IMR-90 (cell line): Measurements from ENCODE around the gene PRKCH. TPM values are rescaled to one million over a fixed set of nuclear protein-coding genes. Genes with fewer than 3 reads are reported as not detected.

ENCODE experiments used
- ATAC-seq: fragments of 200-7000 bp; cut with Tn5 transposase; 2 replicates; pipeline ENCODE4 v1.9.1; 2020; ENCODE audit warnings: low read depth, mild to moderate bottlenecking, moderate library complexity
- BruUV-seq: library from RNA; stranded (reverse); fragments of 400-500 nt; replicated peaks from 2 replicates; lab custom pipeline; 2021; lab: Mats Ljungman, UMichigan
- CTCF ChIA-PET: fragments of 300-600 bp; formaldehyde crosslinking; extraction: SDS; loops from one replicate; lab custom pipeline; 2021; ENCODE audit warnings: antibody characterized with exemption; lab: Yijun Ruan, JAX
- POLR2A ChIA-PET: fragments of 300-600 bp; sonication (Branson Sonifier 250); formaldehyde crosslinking; loops from one replicate; lab custom pipeline; 2022; ENCODE audit warnings: antibody characterized with exemption; ENCODE audit not compliant: unreplicated experiment; lab: Charles Lee
- DNase-seq: peaks from one replicate; pipeline ENCODE4 v3.0.0; 2013
- H2AFZ ChIP-seq: replicated peaks from 2 replicates; pipeline ENCODE3; 2013; ENCODE audit warnings: low read length, mild to moderate bottlenecking; ENCODE audit not compliant: poor library complexity
- H2AK5ac ChIP-seq: 2 replicates; pipeline ENCODE4 v1.6.1; 2013; ENCODE audit warnings: low read depth, low read length, inconsistent platforms
- H2AK9ac ChIP-seq: replicated peaks from 2 replicates; pipeline ENCODE3; 2013; ENCODE audit warnings: mild to moderate bottlenecking, low read depth, low read length, moderate library complexity; ENCODE audit not compliant: poor library complexity
- H2BK120ac ChIP-seq: 2 replicates; pipeline ENCODE4 v1.6.1; 2013; ENCODE audit warnings: low read depth, low read length, inconsistent platforms
- H2BK15ac ChIP-seq: 3 replicates; pipeline ENCODE4 v1.6.1; 2013; ENCODE audit warnings: low read depth, low read length, inconsistent platforms
- H2BK20ac ChIP-seq: 2 replicates; pipeline ENCODE4 v1.6.1; 2013; ENCODE audit warnings: low read depth, mild to moderate bottlenecking, inconsistent platforms, low read length, moderate library complexity
- H2BK5ac ChIP-seq: 2 replicates; pipeline ENCODE4 v1.6.1; 2013; ENCODE audit warnings: mild to moderate bottlenecking, low read depth, low read length, inconsistent platforms; ENCODE audit not compliant: poor library complexity, severe bottlenecking
- H3K14ac ChIP-seq: replicated peaks from 2 replicates; pipeline ENCODE4 v1.6.1; 2013; ENCODE audit warnings: low read depth, low read length, inconsistent platforms
- H3K18ac ChIP-seq: 2 replicates; pipeline ENCODE4 v1.6.1; 2013; ENCODE audit warnings: low read depth, low read length, control low read depth
- H3K23ac ChIP-seq: 2 replicates; pipeline ENCODE4 v1.6.1; 2013; ENCODE audit warnings: low read depth, low read length, inconsistent platforms
- H3K27ac ChIP-seq: 2 replicates; pipeline ENCODE4 v1.5.1; 2013; ENCODE audit warnings: mild to moderate bottlenecking, control low read depth, low read length; ENCODE audit not compliant: insufficient read depth
- H3K27me3 ChIP-seq: 2 replicates; pipeline ENCODE4 v1.6.1; 2013; ENCODE audit warnings: low read length; ENCODE audit not compliant: control insufficient read depth, insufficient read depth
- H3K36me3 ChIP-seq: 2 replicates; pipeline ENCODE4 v1.6.1; 2013; ENCODE audit warnings: low read length, mixed read lengths; ENCODE audit not compliant: control insufficient read depth, insufficient read depth
- H3K4ac ChIP-seq: 2 replicates; pipeline ENCODE4 v1.6.1; 2013; ENCODE audit warnings: low read depth, low read length, inconsistent platforms
- H3K4me1 ChIP-seq: 2 replicates; pipeline ENCODE4 v1.6.1; 2013; ENCODE audit warnings: low read length, mixed read lengths; ENCODE audit not compliant: control insufficient read depth, insufficient read depth
- H3K4me2 ChIP-seq: 2 replicates; pipeline ENCODE4 v1.6.1; 2013; ENCODE audit warnings: low read depth, mild to moderate bottlenecking, control low read depth, low read length, moderate library complexity
- H3K4me3 ChIP-seq: 2 replicates; pipeline ENCODE4 v1.5.1; 2013; ENCODE audit warnings: low read depth, mild to moderate bottlenecking, control low read depth, low read length, moderate library complexity; ENCODE audit not compliant: insufficient read depth
- H3K56ac ChIP-seq: 2 replicates; pipeline ENCODE4 v1.6.1; 2013; ENCODE audit warnings: low read length, inconsistent platforms; ENCODE audit not compliant: insufficient read depth; ENCODE audit errors: extremely low read depth
- H3K79me1 ChIP-seq, 2 experiments: 2 replicates each; pipeline ENCODE4 v1.6.1; 2013; ENCODE audit warnings: low read length in 2 of 2, inconsistent platforms in 1 of 2, low read depth in 1 of 2
- H3K9ac ChIP-seq: 2 replicates; pipeline ENCODE4 v1.6.1; 2013; ENCODE audit warnings: low read depth, low read length, control low read depth
- H3K9me1 ChIP-seq: 2 replicates; pipeline ENCODE4 v1.6.1; 2013; ENCODE audit warnings: low read length, inconsistent platforms; ENCODE audit not compliant: insufficient read depth
- H3K9me3 ChIP-seq: 2 replicates; pipeline ENCODE4 v1.6.1; 2013; ENCODE audit warnings: low read length; ENCODE audit not compliant: control insufficient read depth, insufficient read depth
- H4K20me1 ChIP-seq: 2 replicates; pipeline ENCODE4 v1.6.1; 2013; ENCODE audit warnings: low read length, inconsistent platforms; ENCODE audit not compliant: insufficient read depth
- H4K5ac ChIP-seq: 2 replicates; pipeline ENCODE4 v1.6.1; 2013; ENCODE audit warnings: mild to moderate bottlenecking, low read depth, low read length, control low read depth
- H4K8ac ChIP-seq, 2 experiments: 2 replicates each; pipeline ENCODE4 v1.6.1; 2013; ENCODE audit warnings: low read depth in 2 of 2, low read length in 2 of 2, control low read depth in 1 of 2, inconsistent platforms in 1 of 2
- H4K91ac ChIP-seq: 2 replicates; pipeline ENCODE4 v1.6.1; 2013; ENCODE audit warnings: low read depth, low read length, inconsistent platforms; ENCODE audit not compliant: insufficient read depth
- BHLHE40 ChIP-seq: fragments of 150-350 bp; IDR thresholded peaks from 2 replicates; pipeline ENCODE4 v1.6.1; 2016; ENCODE audit warnings: mild to moderate bottlenecking, low read depth, low read length
- CTCF ChIP-seq: conservative IDR thresholded peaks from 2 replicates; pipeline ENCODE4 v1.5.1; 2012; ENCODE audit warnings: mild to moderate bottlenecking, low read depth, low read length, improper control_type of control experiment
- FOS ChIP-seq: fragments of 150-350 bp; IDR thresholded peaks from 2 replicates; pipeline ENCODE4 v1.6.1; 2016; ENCODE audit warnings: low read depth, low read length
- MAFK ChIP-seq: IDR thresholded peaks from 2 replicates; pipeline ENCODE4 v1.6.1; 2012; ENCODE audit warnings: low read depth, low read length, improper control_type of control experiment
- MAZ ChIP-seq: IDR thresholded peaks from 2 replicates; pipeline ENCODE4 v1.6.1; 2012; ENCODE audit warnings: low read depth, mild to moderate bottlenecking, low read length, improper control_type of control experiment, moderate library complexity, borderline replicate concordance
- MXI1 ChIP-seq: IDR thresholded peaks from 2 replicates; pipeline ENCODE4 v1.6.1; 2012; ENCODE audit warnings: low read depth, mild to moderate bottlenecking, low read length, moderate library complexity, borderline replicate concordance
- POLR2A ChIP-seq: IDR thresholded peaks from 2 replicates; pipeline ENCODE4 v1.6.1; 2012; ENCODE audit warnings: mild to moderate bottlenecking, low read depth, low read length
- RCOR1 ChIP-seq: IDR thresholded peaks from 2 replicates; pipeline ENCODE4 v1.6.1; 2012; ENCODE audit warnings: mild to moderate bottlenecking, low read length, improper control_type of control experiment; ENCODE audit not compliant: insufficient replicate concordance
- RFX5 ChIP-seq: IDR thresholded peaks from 2 replicates; pipeline ENCODE4 v1.8.0; 2012; ENCODE audit warnings: low read depth, mild to moderate bottlenecking, low read length, moderate library complexity
- USF2 ChIP-seq: fragments of 150-350 bp; IDR thresholded peaks from 2 replicates; pipeline ENCODE4 v1.6.1; 2017; ENCODE audit warnings: mild to moderate bottlenecking, antibody characterized with exemption, low read length, low read depth
- WGBS, 2 experiments: methylation state at CpG; one replicate each; pipeline versions ENCODE4 v1.1.5 to v1.1.7; 2013; ENCODE audit warnings: missing lambda C conversion rate in 2 of 2; ENCODE audit not compliant: insufficient read length in 1 of 2; ENCODE audit errors: extremely low coverage in 2 of 2; 5-methylcytosine and 5-hydroxymethylcytosine counted together
- dilution Hi-C: fragments of 300-500 bp; cut with HindIII; formaldehyde crosslinking; loops from one replicate; pipeline ENCODE4 v1.14.3; 2018; ENCODE audit warnings: low sequenced_read_pairs; ENCODE audit not compliant: unreplicated experiment
- in situ Hi-C: fragments of 300-500 bp; cut with MboI; formaldehyde crosslinking; loops from 3 replicates; pipeline ENCODE4 v1.14.3; 2019; ENCODE audit warnings: low sequenced_read_pairs, inconsistent platforms, mixed read lengths
- intact Hi-C: fragments of 100-400 bp; cut with micrococcal nuclease; formaldehyde crosslinking; loops from 2 replicates; pipeline ENCODE4 v1.10.0; 2022
- polyA plus RNA-seq, 3 experiments: library from polyadenylated mRNA; depleted of rRNA; stranded (reverse); fragments of >200 nt; gene quantifications; 2 replicates each; pipeline ENCODE4 v1.2.3, GENCODE V29; 2012; ENCODE audit warnings: low replicate concordance in 1 of 3
- total RNA-seq: library from RNA; depleted of rRNA; stranded (reverse); fragments of >200 nt; gene quantifications from 2 replicates; pipeline ENCODE4 v1.2.3, GENCODE V29; 2012

Gene PRKCH
- total and polyA plus RNA-seq, 2 of the 4 experiments (the other 2 are of a cell fraction), result 1.6 to 2.3 TPM

- no peak overlapping the region for H2BK5ac ChIP-seq
- in situ Hi-C loops (no loop called here), dilution Hi-C loops (no loop called here), intact Hi-C loops (no loop called here)
- H3K36me3 ChIP-seq, result no peaks in the 10 kb centered on the region
- H2BK15ac ChIP-seq, result no peak overlapping the region
- H4K91ac ChIP-seq, result no peak overlapping the region
- H2BK20ac ChIP-seq, result no peak overlapping the region
- no peak overlapping the region for H3K27ac ChIP-seq
- DNase-seq, result no peak
- no peak overlapping the region for H3K56ac ChIP-seq
- H4K5ac ChIP-seq, result no peak overlapping the region
- H3K27me3 ChIP-seq, result no peaks in the 10 kb centered on the region
- H2AFZ ChIP-seq, result no peak overlapping the region
- no peak for TF ChIP-seq FOS
- TF ChIP-seq POLR2A, result no peak
- no peak for TF ChIP-seq CTCF
- TF ChIP-seq RCOR1, result no peak
- no peak for TF ChIP-seq RFX5
- TF ChIP-seq MAZ, result no peak
- TF ChIP-seq USF2, result no peak
- TF ChIP-seq BHLHE40, result no peak
- TF ChIP-seq MAFK, result no peak
- no peak for TF ChIP-seq MXI1
- no peak for ATAC-seq
- no peaks in the 10 kb centered on the region for H3K9me1 ChIP-seq
- ChIA-PET CTCF (no interaction called here), POLR2A (no interaction called here)
- H3K79me1 ChIP-seq, result no peaks in the 10 kb centered on the region
- no peaks in the 10 kb centered on the region for H3K9me3 ChIP-seq
- no peak overlapping the region for H3K4me3 ChIP-seq
- no peak overlapping the region for H2AK9ac ChIP-seq
- no peak overlapping the region for H3K23ac ChIP-seq
- 100% methylated on average over 3 of the region's 6 CpGs; no CpG with 5 or more reads in 1 of the 2 experiments for WGBS, 2 experiments
- H4K20me1 ChIP-seq, result no peaks in the 10 kb centered on the region
- no peak overlapping the region for H3K14ac ChIP-seq
- no peak overlapping the region for H3K18ac ChIP-seq
- no peak overlapping the region for H3K9ac ChIP-seq
- no peak overlapping the region for H2BK120ac ChIP-seq
- H2AK5ac ChIP-seq, result no peak overlapping the region
- no peak overlapping the region for H3K4ac ChIP-seq
- BruUV-seq, result no TSS peak
- H3K4me2 ChIP-seq, result no peak overlapping the region
- no peak overlapping the region for H4K8ac ChIP-seq
- peaks cover 10% of the 10 kb centered on the region for H3K4me1 ChIP-seq
These were observed 197.7 kb downstream of the PRKCH start for GRCh38 chr14:61519106-61519505.
